DOHH2 (cell line): ENCODE data around the gene SDHAF2.

Experiments used
- EZH2phosphoT487 ChIP-seq: fragments of 200-600 bp; sonication (generic); IDR thresholded peaks from 2 replicates; pipeline ENCODE4 v1.6.1; 2017; ENCODE audit warnings: borderline replicate concordance, mild to moderate bottlenecking, antibody characterized with exemption, low read length, moderate library complexity, mixed read lengths
- TF ChIP-seq, protein P1 (sequence below): fragments of 200-600 bp; sonication (generic); IDR thresholded peaks from one replicate; pipeline ENCODE4 v1.5.1; 2014; ENCODE audit warnings: antibody characterized with exemption, mild to moderate bottlenecking, low read depth, low read length; ENCODE audit not compliant: poor library complexity, severe bottlenecking

DNA sequence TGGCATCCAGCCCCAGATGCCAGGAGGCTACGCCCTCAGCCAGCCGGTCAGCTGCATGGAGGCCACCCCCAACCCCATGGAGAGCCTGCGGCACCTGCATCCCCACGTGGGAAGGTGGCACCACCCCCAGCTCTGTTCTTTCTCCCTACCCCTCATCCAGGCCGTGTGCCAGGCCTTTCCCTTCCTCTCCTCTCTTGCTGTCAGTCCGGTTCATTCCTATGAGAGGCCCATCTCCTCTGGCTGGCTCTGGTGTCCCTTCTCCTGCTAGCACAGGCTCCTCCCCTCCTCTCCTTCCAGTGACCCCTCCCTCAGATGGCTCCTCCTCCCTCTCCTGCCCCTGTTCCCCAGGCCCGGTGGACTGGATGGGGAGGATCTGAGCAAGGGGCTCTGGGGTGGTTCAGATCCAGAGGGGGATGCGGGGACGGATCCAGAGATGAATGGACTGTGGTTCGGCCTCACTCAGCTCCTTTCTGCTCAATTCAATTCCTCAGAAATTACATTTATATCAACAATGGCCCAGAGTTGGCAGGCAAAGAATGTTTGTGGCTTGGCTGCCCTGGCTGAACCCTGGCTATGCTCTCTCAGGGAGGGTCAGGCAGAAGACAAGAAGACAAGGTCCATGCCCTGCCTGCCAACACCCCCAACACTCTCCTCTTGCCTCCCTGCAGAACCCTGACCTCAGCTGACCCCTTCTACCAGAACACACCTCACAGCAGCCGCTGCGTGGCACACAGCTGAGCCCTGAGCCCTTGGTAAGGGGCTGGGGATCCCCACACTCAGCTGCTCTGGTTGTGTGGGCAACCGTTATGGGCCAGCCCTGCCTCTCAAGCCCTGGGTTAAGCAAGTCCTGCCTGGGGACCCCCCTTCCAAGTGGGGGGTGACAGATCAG is 60.2 kb downstream of the SDHAF2 start:
- TF ChIP-seq, protein P1, sequence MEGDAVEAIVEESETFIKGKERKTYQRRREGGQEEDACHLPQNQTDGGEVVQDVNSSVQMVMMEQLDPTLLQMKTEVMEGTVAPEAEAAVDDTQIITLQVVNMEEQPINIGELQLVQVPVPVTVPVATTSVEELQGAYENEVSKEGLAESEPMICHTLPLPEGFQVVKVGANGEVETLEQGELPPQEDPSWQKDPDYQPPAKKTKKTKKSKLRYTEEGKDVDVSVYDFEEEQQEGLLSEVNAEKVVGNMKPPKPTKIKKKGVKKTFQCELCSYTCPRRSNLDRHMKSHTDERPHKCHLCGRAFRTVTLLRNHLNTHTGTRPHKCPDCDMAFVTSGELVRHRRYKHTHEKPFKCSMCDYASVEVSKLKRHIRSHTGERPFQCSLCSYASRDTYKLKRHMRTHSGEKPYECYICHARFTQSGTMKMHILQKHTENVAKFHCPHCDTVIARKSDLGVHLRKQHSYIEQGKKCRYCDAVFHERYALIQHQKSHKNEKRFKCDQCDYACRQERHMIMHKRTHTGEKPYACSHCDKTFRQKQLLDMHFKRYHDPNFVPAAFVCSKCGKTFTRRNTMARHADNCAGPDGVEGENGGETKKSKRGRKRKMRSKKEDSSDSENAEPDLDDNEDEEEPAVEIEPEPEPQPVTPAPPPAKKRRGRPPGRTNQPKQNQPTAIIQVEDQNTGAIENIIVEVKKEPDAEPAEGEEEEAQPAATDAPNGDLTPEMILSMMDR, result no peak
- no peak for TF ChIP-seq EZH2phosphoT487
